HG03039 (cell line): ENCODE data around the gene ABLIM2.
"Not testable (repeated sequence)": the region's sequence is repeated elsewhere in the genome, so short reads cannot be mapped to it uniquely, and the experiment has no call there.

Experiments used
- ATAC-seq: cut with Tn5 transposase; IDR thresholded peaks from one replicate; pipeline ENCODE4 v1.9.1; 2021; ENCODE audit warnings: mild to moderate bottlenecking, moderate library complexity; ENCODE audit not compliant: unreplicated experiment

Gene ABLIM2

DNA sequence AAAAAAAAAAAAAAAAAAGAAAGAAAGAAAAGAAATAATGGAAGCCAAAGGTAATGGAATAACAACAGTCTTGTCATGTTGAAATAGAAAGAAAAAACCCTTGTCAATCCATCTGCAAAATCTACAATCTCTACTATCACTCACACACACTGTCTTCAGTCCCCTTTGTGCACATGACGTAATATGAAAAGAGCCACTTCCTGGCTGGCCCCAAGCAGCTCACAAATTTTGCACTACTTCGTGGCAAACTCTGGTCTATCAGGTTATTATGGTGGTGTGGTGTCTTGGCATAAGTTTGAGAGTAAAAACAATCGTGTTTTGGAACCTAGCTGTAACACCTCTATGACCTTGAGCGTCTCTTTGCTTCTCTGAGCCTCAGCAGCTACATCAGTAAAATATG, 210.7 kb downstream of the ABLIM2 start:
- no peak for ATAC-seq

DNA sequence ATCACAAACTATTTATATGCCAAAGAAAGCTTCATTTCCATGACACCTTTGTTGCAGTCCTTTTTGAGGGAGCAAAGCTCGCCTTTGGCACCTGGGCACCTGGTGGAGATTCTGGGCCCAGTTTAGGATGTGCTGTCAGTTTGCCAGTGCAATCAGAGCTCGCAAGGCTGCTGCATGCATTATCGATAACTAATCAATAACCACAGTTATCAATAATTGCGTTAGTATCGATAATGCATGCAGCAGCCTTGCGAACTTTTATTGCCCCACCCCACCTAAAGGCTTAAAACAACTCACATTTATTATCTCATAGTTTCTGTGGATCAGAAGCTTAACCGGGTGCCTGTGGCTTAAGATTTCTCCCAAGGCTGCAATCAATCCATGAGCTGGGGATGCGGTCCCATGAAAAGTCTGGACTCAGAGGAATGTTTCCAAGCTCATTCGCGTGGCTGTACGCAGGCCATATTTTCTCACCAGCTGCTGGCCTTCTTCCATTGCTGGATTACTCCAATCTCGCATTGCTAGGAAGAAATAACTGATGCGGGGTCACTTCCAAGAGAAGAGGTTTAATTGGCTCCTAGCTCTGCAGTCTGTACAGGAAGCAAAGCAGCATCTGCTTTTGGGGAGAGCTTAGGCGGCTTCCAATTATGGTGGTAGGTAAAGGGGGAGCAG, 212.8 kb downstream of the ABLIM2 start:
- no peak for ATAC-seq

DNA sequence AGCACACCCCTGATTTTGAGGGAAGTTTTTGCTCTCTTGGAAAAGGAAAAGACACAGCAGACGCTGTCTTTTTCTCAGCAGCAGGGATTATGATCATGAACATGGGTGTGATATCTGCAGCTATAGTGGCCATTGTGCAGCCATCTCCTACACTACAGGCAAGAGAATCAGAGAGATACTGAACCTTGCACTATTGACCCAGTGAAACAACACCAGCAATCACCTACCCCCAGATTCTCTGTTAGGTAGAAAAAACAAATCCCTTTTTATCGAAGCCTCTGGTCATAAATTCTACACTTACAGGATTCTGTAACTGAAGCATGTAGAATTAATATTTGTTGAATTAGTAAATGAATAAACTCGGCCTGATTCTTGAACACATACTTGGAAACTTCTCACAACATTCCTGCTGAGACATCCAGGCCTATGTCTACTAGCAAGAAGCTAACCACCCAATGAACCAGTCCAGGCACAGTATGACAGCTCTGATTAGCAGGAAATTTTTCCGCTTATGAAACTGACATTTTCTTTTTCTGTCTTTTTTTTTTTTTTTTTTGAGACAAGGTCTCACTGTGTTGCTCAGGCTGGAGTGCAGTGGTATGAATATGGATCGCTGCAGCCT, 213.9 kb downstream of the ABLIM2 start:
- ATAC-seq: no peak

DNA sequence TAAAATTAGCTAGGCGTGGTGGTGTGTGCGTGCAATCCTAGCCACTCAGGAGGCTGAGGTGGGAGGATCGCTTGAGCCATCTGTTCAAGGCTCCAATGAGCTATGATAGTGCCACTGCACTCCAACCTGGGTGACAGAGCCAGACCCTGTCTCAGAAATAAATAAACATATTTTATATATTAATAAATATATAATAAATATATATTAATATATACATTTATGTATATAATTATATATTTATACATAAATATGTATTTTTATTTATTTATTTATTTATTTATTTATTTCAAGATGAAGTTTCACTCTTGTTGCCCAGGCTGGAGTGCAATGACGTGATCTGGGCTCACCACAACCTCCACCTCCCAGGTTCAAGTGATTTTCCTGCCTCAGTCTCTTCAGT, 214.9 kb downstream of the ABLIM2 start:
- ATAC-seq: not testable (repeated sequence)

DNA sequence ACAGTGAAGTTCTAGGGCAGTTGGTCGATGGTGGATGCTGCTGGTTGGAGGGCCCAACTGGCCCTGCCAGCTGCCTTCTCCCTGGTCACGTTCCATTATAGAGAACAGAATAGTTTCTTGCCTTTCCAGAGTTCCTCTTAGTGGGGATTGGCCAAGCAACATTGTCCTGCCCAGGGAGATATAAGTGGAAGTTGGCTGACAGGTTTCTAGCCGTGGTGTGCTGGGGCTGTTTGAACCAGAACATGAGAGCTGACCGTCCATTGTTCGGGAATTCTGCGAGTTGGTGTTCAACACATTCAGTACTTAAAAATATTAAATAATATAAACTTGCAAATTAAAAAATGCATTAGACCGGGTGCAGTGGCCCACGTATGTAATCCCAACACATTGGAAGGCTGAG, 215.4 kb downstream of the ABLIM2 start:
- ATAC-seq: no peak

DNA sequence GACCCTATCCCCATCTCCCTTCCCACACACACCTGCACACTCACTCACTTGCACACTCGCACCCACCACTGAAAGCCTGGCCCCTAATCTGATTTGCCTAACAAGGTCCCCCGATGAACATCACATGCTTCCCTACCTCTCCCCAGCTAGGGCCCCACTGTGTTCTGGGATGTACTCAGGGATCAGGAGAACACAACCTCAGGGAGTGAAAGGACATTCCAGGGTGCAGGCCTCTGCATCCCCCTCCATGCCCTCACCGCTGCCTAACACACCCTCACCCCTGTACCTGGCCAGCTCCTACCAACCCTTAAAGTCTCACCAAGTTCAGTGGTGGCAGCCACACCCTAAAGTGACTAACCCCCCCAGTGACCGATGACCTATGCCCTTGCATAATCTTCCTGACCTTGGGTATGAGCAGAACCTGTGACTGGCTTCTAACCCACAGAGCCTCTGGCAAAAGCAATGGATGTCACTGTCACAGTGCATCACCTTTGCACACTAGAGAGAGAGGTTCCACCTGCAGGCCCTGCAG, 216.6 kb downstream of the ABLIM2 start:
- no peak for ATAC-seq

DNA sequence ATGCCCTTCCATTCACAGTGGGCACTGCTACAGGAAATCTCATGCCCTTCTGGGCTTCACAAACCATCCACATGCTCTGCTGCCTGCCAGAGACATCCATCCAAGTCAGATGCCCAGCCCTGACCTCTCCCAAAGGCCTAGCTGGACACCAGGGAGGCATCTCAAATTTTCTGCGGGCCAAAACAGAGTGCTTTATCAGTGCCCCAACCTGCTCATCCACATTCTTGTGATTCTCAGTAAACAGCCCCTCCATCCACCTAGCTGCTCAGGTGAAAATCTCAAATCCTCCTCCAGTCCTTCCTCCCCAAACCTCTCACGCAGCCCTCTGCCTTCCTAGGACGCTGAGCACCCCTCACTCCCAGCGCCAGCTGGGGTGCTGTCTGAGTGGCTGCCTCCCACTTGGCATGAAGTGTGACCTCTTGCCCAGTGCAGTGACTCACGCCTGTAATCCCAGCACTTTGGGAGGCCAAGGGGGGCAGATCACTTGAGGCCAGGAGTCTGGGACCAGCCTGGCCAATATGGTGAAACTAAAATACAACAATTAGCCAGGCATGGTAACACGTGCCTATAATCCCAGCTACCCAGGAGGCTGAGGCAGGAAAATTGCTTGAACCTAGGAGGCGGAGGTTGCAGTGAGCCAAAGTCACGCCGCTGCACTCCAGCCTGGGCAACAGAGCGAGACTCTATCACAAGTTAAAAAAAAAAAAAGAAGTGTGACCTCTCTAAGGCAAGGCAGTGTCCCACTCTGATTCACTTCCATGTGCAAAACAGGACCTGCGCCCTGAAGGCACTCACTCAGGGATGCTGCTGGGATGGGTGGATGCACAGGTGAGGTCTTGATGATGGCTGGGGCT, 217.3 kb downstream of the ABLIM2 start:
- no peak for ATAC-seq

DNA sequence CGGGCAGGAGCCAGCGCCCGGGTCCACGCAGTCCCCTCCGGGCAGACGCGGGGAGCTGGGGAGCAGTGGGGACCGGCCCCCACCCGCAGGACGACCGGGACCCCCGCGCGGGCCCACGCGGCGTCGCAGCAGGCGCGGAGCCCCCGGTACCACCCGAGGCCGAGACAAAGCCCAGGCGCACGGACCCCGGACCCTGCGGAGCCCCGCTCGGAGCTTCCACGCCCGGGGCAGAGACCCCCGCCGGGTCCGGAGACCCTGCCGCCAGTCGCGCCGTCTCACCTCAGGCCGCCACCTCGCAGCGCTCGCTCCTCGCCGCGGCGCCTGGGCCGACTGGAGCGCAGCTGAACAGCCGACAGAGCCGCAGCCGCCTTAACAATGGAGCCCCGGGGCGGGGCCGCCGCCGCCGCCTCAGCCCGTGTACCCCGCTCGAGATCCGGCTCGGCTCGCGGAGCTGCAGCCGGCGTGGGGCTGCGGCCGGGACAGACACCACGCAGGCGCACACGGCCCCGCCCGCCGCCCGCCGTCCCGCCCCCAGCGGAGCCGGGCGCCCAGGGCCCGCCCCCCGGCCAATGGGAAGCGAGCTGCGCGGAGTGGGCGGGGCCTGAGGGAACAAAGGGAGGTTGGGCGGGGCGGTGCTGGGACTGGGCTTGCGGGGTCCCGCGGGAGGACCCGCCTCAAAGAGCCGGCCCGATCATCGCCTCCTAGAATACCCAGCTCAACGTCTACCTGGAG, 219.1 kb downstream of the ABLIM2 start, which contains the start of gene AFAP1:
Gene AFAP1 (minus strand): TSS at position 485 of the 732 bp plus-strand sequence. CDS start 67,783 bp downstream, outside the sequence.
- ATAC-seq: peak; percentile 87

DNA sequence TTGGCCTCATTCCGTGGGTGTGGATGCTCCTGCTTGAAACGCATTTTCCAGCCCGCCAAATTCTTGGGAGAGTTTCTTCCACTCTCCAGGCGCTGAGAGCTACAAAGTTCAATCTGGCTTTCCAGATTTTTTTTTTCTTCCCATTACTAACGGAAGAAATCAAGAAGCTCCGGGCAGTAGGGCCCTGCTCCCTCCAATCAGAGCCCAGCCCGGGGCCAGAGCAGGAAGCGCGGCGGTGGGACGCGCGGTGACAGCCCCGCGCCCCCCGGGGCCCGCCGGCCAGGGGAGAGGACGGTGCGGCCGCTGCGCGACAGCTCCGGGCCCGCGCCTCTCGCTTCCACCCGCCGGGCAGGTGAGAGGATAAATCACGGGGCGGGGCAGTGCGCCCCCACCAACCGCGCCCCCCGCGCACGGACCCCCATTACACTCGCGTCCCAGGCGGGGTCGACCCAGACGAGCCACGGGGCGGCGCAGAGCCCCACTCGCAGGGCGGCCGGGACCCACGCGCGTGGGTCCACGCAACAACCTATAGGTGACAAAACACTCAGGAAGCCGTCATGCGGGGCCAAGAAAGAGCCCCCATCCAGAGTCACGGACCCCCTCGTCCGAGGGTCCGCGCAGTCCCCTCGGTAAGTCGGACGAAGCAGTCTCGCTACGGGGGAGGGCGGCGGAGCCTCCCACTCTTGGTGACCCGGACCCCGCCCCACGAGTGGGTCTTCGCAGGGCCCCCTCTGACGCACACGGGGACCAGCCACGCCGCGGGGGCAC, 219.8 kb downstream of the ABLIM2 start:
- ATAC-seq: no peak

DNA sequence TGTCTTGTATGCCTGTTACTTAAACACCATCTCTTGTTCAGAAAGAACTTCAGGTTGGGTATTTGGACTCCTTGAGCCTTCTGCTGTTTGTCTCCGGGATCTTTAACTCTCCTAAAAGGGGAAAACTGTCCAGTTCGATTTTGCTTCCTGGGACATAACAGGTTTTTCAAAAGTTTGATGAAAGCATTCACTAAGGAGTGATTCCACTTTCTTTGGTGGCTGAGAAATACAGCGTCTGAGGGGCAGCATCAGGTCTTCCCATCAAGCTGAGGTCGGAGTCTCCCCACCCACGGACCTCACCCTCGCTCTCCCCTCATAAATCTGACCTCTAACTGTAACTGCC, 220.4 kb downstream of the ABLIM2 start:
- ATAC-seq: no peak

DNA sequence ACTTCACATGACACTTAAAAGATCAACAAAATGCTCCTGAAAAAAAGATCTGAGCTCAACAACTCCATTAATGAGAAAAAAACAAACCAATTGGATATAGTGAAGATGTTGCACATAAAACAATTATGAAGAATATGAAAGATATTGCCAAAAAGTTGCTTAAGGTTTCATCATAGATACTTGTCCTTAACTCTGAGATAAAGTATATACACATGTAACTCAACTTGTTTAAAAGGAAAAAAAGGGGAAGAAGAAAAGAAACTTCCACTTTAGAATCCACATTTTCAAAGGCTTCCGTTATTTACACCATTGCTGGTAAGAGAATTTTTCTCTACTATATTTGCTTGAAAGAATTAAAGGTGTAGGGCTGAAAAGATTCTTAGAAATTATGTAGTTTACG, 221.6 kb downstream of the ABLIM2 start:
- no peak for ATAC-seq

DNA sequence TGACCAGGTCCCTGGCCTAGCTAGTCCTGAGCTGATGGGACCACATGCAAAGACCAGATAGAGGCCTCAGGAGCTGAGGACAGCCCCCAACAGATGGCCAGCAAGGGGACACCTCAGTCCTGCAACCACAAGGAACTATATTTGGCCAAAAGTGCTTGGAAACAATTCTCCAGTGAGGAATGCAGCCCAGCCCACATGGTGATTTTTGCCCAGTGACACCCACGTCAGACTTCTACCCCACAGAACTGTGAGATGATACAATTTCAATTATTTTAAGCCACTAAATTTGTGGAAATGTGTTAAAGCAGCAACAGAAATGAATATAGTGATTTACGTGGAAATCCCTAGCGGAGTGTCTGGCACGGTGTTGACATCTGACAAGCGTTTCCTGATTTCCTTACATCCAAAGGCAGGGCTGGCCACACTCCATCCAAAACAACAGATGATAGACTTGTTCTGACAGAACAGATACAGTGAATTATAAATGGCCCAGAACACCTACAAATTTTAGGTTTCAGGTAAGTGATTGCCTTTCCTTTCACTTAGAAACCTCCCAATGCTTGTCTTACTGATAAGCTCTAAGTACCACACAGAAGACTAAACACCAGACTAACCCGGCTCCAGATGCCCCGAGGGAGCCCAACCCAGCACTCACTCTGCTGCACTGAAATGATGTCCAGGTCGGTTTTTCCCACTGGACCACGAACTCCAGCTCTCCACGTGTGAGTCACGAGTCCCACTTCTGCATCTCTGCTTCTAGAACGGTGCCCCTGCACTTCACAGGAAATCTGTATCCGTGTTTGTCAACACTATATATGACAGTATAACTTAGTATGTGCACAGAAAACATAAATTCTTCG, 224.7 kb downstream of the ABLIM2 start:
- ATAC-seq: no peak

DNA sequence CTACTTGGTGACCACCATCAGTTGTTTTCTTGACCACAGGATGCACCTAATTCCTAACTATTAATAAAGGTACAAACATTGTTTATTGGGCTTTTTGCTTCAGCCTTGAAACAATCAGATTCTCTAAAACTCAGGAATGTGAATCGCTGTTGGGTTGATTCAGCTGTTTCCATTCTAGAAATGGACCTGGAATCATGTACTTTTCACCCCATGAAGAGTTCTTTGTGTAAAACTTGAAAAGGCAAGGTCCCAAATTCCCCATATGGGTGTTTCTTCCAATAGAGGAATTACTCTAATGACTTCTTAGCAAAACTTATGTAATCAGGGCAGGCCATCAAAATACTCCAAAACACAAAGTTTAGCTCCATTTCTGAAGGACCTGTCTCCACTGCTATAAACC, 226.3 kb downstream of the ABLIM2 start:
- ATAC-seq: no peak

DNA sequence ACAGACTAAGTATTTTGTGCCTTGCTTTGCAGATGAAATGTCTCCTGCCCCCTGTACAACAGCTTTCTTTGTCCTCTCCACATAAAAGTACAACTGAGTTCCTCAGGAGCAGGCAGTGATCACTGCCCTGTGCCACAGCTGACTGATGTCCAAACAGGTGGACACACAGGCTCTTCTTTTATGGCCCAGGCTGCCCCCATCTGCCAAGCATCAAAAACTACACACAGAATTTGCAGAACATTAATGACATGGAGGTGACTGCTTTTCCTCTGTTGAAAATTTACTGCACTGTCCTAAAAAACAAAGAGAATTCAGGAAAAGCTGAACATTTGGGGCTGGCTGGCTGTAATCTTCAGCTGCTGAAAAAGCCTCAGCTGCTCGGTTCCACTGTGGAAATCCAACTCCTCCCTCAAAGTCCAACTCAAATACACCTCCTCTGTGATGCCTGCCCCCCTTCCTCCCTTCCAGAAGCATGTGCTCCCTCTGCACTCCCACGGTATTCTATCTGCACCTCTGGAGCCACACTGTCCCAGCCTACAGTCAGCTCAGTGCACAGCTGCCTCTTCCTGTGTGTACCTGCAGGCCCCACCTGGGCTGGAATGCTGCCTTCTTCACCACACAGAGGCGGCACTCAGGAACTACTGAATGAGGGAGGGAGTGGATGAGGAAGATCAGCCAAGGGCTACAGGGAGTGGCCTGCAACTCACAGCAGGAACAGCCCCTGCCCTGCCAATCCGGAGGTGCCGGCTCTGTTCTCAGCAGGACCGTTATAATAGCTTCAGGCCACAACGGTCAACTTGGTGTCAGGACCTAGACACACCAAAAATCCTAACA, 229.3 kb downstream of the ABLIM2 start:
- no peak for ATAC-seq

DNA sequence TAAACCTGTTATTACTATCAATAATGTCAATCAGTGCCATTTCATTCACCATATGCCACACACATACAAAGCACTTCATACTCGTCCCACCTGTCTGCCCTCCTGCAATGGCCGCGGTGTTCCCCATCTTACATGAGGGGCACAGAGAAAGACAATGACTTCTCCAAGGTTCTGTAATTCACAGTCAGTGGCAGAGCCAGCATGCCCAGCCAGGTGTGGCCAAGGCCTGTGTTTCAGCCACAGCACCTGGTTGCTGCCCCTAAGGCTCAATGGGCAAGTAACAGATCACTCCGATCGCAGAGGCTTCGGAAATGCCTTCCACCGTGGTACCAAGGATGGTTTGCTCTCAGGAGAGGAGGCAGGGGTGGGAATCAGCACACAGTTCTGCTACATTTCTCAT, 229.9 kb downstream of the ABLIM2 start:
- ATAC-seq: no peak

DNA sequence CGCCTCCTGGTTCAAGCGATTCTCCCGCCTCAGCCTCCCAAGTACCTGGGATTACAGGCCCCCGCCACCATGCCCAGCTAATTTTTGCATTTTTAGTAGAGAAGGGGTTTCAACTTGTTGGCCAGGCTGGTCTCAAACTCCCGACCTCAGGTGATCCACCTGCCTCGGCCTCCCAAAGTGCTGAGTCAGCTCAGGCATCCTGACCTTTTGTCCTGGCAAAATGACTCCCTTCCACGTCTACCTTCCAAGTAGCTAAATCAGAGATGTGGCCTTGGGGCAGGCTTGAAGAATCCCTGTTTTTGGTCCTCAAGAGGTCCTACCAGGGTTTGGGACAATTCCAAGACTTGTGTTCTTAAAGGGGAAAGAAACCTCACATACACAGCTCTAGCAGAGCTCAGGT, 231.8 kb downstream of the ABLIM2 start:
- no peak for ATAC-seq

DNA sequence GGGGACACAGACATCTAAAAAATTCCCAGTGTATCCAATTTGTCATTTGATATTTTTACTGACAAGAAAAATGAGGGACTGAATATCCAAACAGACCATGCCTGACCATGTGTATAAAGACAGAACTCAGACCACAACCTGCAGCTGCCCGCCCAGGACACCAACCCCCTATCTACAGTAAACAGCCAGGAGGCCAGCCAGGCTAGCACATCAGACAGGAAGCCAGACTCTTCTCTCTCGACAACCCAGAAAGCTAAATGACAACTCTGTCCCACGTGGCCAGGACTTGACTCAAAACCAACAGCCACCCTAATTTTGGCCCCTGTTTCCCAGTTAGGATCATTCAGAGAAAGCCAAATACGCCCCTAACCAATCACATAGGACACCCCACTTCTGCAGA, 234.0 kb downstream of the ABLIM2 start:
- no peak for ATAC-seq

DNA sequence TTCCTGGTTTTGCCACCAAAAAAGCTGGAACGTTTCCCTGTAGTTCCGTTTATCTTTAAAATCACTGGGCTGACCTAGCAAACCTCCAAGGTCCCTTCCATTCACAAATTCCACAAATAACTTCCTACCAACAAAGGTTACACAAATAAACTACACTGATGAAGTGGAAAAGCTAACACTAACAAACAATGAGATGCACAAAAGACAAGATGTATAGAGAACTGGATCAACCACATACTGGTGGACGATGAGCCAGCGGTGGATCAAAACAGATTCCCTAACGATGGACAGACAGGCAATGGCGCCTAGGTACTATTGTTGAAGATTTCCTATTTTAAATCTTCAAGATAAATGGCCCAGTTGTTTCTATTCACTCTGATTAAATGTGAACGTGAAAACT, 234.4 kb downstream of the ABLIM2 start:
- ATAC-seq: no peak

DNA sequence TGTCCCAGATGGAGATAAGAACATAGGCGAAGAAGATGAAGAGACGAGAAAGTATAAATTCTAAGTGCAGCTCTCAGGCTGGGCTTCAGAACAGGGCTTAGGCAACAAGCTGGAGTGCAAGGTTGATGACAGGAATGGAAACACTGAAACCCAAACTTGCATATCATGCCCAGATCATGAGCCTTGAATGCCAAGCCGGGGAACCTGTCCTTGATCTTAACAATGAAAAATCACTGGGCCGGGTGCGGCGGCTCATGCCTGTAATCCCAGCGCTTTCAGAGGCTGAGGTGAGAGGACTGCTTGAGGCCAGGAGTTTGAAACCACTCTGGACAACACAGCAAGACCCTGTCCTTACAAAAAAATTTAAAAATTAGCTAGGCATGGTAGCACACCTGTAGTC, 236.1 kb downstream of the ABLIM2 start:
- ATAC-seq: no peak
